Measurements from ENCODE around the gene NTM.

NTM gene

GRCh38 chr11:131877246-131877942 lies 507.0 kb downstream of the NTM start:
- Histone ChIP-seq H3K9me3 (ENCODE audit: control insufficient read depth, insufficient read depth, low read length) (no peaks in the 10 kb centered on the region), H3K4me1 (ENCODE audit: control insufficient read depth, insufficient read depth, low read length) (peaks cover 4% of the 10 kb centered on the region), H3K36me3 (ENCODE audit: control insufficient read depth, insufficient read depth, low read length) (no peaks in the 10 kb centered on the region), H3K9ac (ENCODE audit: low read depth, low read length) (no peak overlapping the region), H3K27me3 (ENCODE audit: control insufficient read depth, insufficient read depth, low read length) (no peaks in the 10 kb centered on the region), H3K4me3 (ENCODE audit: low read depth, low read length) (no peak overlapping the region)

GRCh38 chr11:131880316-131880715 lies 509.9 kb downstream of the NTM start:
- no peaks in the 10 kb centered on the region for H3K36me3 ChIP-seq (ENCODE audit: control insufficient read depth, insufficient read depth, low read length)
- H3K27me3 ChIP-seq (ENCODE audit: control insufficient read depth, insufficient read depth, low read length), result no peaks in the 10 kb centered on the region
- no peaks in the 10 kb centered on the region for H3K9me3 ChIP-seq (ENCODE audit: control insufficient read depth, insufficient read depth, low read length)
- no peak overlapping the region for H3K4me3 ChIP-seq (ENCODE audit: low read depth, low read length)
- peaks cover 7% of the 10 kb centered on the region for H3K4me1 ChIP-seq (ENCODE audit: control insufficient read depth, insufficient read depth, low read length)
- no peak overlapping the region for H3K9ac ChIP-seq (ENCODE audit: low read depth, low read length)

DNA sequence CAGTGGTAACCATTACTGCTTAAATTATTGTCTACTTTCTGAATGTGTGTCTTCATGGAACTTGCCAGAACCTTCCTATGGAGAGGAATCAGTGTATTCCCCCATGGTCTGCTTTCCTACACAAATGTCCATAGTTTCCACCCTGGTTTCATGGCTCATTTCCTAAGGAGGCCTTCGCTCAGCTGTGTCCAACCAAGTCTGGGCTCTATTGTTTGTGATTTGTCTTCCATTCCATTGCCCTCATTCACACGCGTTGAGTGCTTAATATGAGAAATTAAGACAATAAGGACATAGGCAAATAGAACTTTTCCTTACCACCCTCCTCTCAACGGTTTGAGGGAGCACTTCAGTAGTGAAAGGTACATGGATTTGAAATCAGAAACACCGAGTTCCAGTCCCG lies 510.6 kb downstream of the NTM start:
- no peaks in the 10 kb centered on the region for H3K27me3 ChIP-seq (ENCODE audit: control insufficient read depth, insufficient read depth, low read length)
- H3K9ac ChIP-seq (ENCODE audit: low read depth, low read length), result no peak overlapping the region
- no peaks in the 10 kb centered on the region for H3K9me3 ChIP-seq (ENCODE audit: control insufficient read depth, insufficient read depth, low read length)
- no peak overlapping the region for H3K4me3 ChIP-seq (ENCODE audit: low read depth, low read length)
- peaks cover 7% of the 10 kb centered on the region for H3K4me1 ChIP-seq (ENCODE audit: control insufficient read depth, insufficient read depth, low read length)
- no peaks in the 10 kb centered on the region for H3K36me3 ChIP-seq (ENCODE audit: control insufficient read depth, insufficient read depth, low read length)

DNA sequence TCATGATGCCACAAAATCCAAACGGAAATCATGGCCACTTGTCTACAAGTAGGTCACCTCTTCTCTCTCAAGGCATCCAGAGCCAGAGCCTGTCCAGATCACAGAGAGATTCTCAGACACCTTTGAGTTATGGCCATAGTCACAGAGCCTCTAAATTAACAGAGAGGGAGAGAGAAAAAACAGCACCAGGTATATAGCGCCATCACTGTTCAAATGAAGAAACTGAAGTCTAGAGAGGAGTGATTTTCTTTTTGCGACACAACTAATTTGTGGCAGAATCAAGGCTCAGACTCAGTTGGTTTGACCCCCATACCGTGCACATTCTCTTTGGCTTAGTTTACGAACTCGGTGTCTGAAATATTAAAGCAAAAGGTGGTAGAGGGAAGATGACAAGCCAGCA lies 512.9 kb downstream of the NTM start:
- no peak overlapping the region for H3K4me3 ChIP-seq (ENCODE audit: low read depth, low read length)
- no peaks in the 10 kb centered on the region for H3K36me3 ChIP-seq (ENCODE audit: control insufficient read depth, insufficient read depth, low read length)
- H3K9me3 ChIP-seq (ENCODE audit: control insufficient read depth, insufficient read depth, low read length), result no peaks in the 10 kb centered on the region
- H3K4me1 ChIP-seq (ENCODE audit: control insufficient read depth, insufficient read depth, low read length), result peaks cover 7% of the 10 kb centered on the region
- H3K27me3 ChIP-seq (ENCODE audit: control insufficient read depth, insufficient read depth, low read length), result no peaks in the 10 kb centered on the region
- no peak overlapping the region for H3K9ac ChIP-seq (ENCODE audit: low read depth, low read length)

DNA sequence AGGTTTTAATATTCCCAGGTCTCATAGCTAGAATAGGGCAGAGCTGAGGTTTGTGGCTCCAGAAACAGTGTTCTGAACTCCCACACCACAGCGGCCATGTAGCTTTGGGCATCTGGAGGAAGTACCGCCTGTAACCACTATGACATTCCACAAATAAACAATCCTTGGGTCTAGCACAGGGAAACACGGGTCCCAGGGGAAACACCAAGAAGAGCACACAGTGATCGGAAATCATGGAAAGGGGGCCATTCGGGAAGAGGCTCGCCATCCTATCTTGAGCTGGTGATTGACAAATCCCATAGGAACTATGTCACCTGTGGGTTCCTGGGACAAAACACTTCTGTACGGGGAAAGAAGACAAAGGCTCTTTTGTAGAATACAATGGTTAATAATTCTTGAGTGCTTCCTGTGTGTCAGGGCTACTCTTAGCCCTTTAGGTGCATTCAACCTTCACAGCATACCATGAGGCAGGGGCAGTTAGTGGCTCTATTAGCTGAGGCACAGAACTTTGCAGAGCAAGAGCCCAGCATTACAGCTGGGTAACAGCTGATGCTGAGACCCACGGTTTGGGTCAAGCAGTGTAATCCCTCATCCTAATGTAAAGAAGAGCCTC lies 514.2 kb downstream of the NTM start:
- Histone ChIP-seq H3K36me3 (ENCODE audit: control insufficient read depth, insufficient read depth, low read length) (no peaks in the 10 kb centered on the region), H3K4me1 (ENCODE audit: control insufficient read depth, insufficient read depth, low read length) (peaks cover 13% of the 10 kb centered on the region), H3K9ac (ENCODE audit: low read depth, low read length) (no peak overlapping the region), H3K4me3 (ENCODE audit: low read depth, low read length) (no peak overlapping the region), H3K9me3 (ENCODE audit: control insufficient read depth, insufficient read depth, low read length) (no peaks in the 10 kb centered on the region), H3K27me3 (ENCODE audit: control insufficient read depth, insufficient read depth, low read length) (no peaks in the 10 kb centered on the region)

- Histone ChIP-seq H3K27me3 (ENCODE audit: control insufficient read depth, insufficient read depth, low read length) (no peaks in the 10 kb centered on the region), H3K9ac (ENCODE audit: low read depth, low read length) (no peak overlapping the region), H3K4me3 (ENCODE audit: low read depth, low read length) (no peak overlapping the region), H3K36me3 (ENCODE audit: control insufficient read depth, insufficient read depth, low read length) (no peaks in the 10 kb centered on the region), H3K9me3 (ENCODE audit: control insufficient read depth, insufficient read depth, low read length) (no peaks in the 10 kb centered on the region), H3K4me1 (ENCODE audit: control insufficient read depth, insufficient read depth, low read length) (peaks cover 15% of the 10 kb centered on the region)
Observed at GRCh38 chr11:131885431-131885830, 515.0 kb downstream of the NTM start.

DNA sequence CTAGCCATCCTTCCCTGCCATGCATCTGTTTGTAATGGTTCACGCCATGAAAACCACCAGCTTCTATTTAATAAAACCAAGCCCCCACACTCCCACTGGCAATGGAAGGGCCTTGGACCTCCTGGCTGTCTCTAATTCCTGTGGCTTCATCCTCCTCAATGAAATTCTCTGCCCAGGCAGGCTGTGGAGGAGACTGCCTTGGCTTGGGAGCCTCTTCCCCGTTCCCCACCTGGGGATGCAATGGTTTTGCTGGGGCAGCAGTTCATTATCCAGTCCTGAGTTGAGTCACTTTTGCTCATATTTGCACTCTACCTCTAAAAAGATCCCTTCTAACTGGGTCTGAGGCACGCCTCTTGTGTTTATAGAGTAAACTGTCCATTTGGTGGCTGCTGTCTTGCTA lies 515.8 kb downstream of the NTM start:
- H3K36me3 ChIP-seq (ENCODE audit: control insufficient read depth, insufficient read depth, low read length), result no peaks in the 10 kb centered on the region
- no peaks in the 10 kb centered on the region for H3K27me3 ChIP-seq (ENCODE audit: control insufficient read depth, insufficient read depth, low read length)
- H3K9ac ChIP-seq (ENCODE audit: low read depth, low read length), result no peak overlapping the region
- no peaks in the 10 kb centered on the region for H3K9me3 ChIP-seq (ENCODE audit: control insufficient read depth, insufficient read depth, low read length)
- H3K4me3 ChIP-seq (ENCODE audit: low read depth, low read length), result no peak overlapping the region
- peaks cover 21% of the 10 kb centered on the region for H3K4me1 ChIP-seq (ENCODE audit: control insufficient read depth, insufficient read depth, low read length)

- Histone ChIP-seq H3K9me3 (ENCODE audit: control insufficient read depth, insufficient read depth, low read length) (no peaks in the 10 kb centered on the region), H3K4me3 (ENCODE audit: low read depth, low read length) (no peak overlapping the region), H3K36me3 (ENCODE audit: control insufficient read depth, insufficient read depth, low read length) (no peaks in the 10 kb centered on the region), H3K4me1 (ENCODE audit: control insufficient read depth, insufficient read depth, low read length) (peaks cover 21% of the 10 kb centered on the region), H3K27me3 (ENCODE audit: control insufficient read depth, insufficient read depth, low read length) (no peaks in the 10 kb centered on the region), H3K9ac (ENCODE audit: low read depth, low read length) (no peak overlapping the region)
Observed at GRCh38 chr11:131888230-131888855, 517.9 kb downstream of the NTM start.

DNA sequence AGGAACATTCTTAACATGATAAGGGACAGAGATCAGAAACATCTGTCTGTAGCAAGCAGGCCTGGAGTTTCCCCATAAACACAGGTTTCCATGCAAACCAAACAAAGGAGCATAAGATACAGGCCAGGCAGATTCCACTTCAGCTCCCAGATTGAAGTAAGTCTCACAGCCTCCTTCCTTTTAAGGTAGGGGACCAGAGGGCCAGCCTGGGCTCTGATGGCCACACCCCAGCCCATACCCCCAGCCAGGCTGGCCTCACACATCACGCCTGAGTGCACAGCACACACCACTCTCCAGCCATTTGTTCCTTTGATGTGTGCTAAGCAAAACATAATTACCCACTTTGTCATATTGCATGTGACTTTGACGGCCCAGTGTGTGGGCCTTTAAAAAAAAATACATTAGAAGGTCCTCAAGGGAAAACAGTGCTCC lies 518.7 kb downstream of the NTM start:
- no peak overlapping the region for H3K4me3 ChIP-seq (ENCODE audit: low read depth, low read length)
- H3K4me1 ChIP-seq (ENCODE audit: control insufficient read depth, insufficient read depth, low read length), result peaks cover 18% of the 10 kb centered on the region
- H3K36me3 ChIP-seq (ENCODE audit: control insufficient read depth, insufficient read depth, low read length), result no peaks in the 10 kb centered on the region
- no peaks in the 10 kb centered on the region for H3K27me3 ChIP-seq (ENCODE audit: control insufficient read depth, insufficient read depth, low read length)
- no peak overlapping the region for H3K9ac ChIP-seq (ENCODE audit: low read depth, low read length)
- H3K9me3 ChIP-seq (ENCODE audit: control insufficient read depth, insufficient read depth, low read length), result no peaks in the 10 kb centered on the region

DNA sequence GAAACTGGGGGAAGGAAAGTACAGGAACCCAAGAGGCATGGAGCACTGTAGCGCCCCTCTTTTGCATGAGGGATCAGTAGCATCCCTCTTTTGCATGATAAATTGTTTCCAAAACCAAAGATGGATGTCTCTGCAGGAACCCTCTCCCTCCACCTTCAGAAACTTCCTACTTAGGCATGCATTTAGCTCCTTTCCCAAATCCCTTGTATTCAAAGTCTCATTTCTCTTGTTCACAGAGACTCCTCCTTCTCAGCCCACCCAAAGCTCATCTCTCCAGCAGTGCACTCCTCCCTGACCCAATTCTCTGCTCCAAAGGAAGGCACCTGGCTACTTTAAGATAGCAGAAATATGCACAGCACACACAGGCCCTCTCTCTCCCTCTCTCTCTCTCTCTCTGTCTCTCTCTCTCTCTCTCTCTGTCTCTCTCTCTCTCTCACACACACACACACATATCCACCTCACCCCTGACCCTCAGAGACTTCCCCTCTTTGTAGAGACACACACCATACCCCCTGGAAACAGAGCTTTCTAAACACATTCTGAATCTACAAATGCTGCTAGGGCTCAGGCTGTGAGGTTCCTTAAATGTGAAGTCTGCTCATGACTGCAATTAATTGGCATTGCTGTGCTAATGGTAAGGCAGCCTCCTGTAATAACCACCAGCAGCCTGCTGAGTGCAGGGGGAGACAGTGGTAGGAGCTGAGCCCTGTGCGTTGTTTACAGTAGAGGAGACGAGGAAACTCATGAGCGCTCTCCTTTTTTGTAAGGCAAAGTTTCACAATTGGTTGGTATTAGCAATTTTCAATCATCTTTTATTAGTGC lies 519.6 kb downstream of the NTM start:
- Histone ChIP-seq H3K9me3 (ENCODE audit: control insufficient read depth, insufficient read depth, low read length) (no peaks in the 10 kb centered on the region), H3K4me3 (ENCODE audit: low read depth, low read length) (no peak overlapping the region), H3K4me1 (ENCODE audit: control insufficient read depth, insufficient read depth, low read length) (peaks cover 18% of the 10 kb centered on the region), H3K9ac (ENCODE audit: low read depth, low read length) (no peak overlapping the region), H3K27me3 (ENCODE audit: control insufficient read depth, insufficient read depth, low read length) (no peaks in the 10 kb centered on the region), H3K36me3 (ENCODE audit: control insufficient read depth, insufficient read depth, low read length) (no peaks in the 10 kb centered on the region)

GRCh38 chr11:131893103-131893890 lies 522.9 kb downstream of the NTM start:
- Histone ChIP-seq H3K4me1 (ENCODE audit: control insufficient read depth, insufficient read depth, low read length) (peaks cover 18% of the 10 kb centered on the region), H3K9me3 (ENCODE audit: control insufficient read depth, insufficient read depth, low read length) (no peaks in the 10 kb centered on the region), H3K4me3 (ENCODE audit: low read depth, low read length) (no peak overlapping the region), H3K9ac (ENCODE audit: low read depth, low read length) (no peak overlapping the region), H3K27me3 (ENCODE audit: control insufficient read depth, insufficient read depth, low read length) (no peaks in the 10 kb centered on the region), H3K36me3 (ENCODE audit: control insufficient read depth, insufficient read depth, low read length) (no peaks in the 10 kb centered on the region)
